Fibroblast of mammary gland (primary cell): ENCODE data around the gene LRRC8D.
"Not testable (repeated sequence)": the region's sequence is repeated elsewhere in the genome, so short reads cannot be mapped to it uniquely, and the experiment has no call there.

Source experiments
- DNase-seq: peaks from one replicate; pipeline ENCODE4 v3.0.0-alpha.2; 2010; ENCODE audit warnings: low read depth
- H3K4me3 ChIP-seq: 2 replicates; pipeline ENCODE4 v1.5.1; 2011; ENCODE audit warnings: low read depth, mild to moderate bottlenecking, low read length, moderate library complexity; ENCODE audit not compliant: control insufficient read depth
- CTCF ChIP-seq: conservative IDR thresholded peaks from 2 replicates; pipeline ENCODE4 v1.5.1; 2011; ENCODE audit warnings: low read depth, low read length, inconsistent platforms; ENCODE audit not compliant: control insufficient read depth, insufficient read depth

Gene LRRC8D

GRCh38 chr1:89786628-89787214 lies 34.1 kb upstream of the LRRC8D start:
- no peak for TF ChIP-seq CTCF
- DNase-seq, result no peak
- no peak overlapping the region for H3K4me3 ChIP-seq

- no peak overlapping the region for H3K4me3 ChIP-seq
- peak; percentile 19 for DNase-seq
- no peak for TF ChIP-seq CTCF
Observed at GRCh38 chr1:89790592-89790991, 30.2 kb upstream of the LRRC8D start.

GRCh38 chr1:89791064-89791726 lies 29.6 kb upstream of the LRRC8D start:
- no peak for DNase-seq
- no peak for TF ChIP-seq CTCF

GRCh38 chr1:89794406-89794805 lies 26.4 kb upstream of the LRRC8D start:
- no peak overlapping the region for H3K4me3 ChIP-seq
- no peak for TF ChIP-seq CTCF
- DNase-seq, result no peak

More at GRCh38 chr1:89791064-89791726, 29.6 kb upstream of the LRRC8D start:
- H3K4me3 ChIP-seq, result no peak overlapping the region

- DNase-seq, H3K4me3 ChIP-seq: not testable (repeated sequence)
Observed at GRCh38 chr1:89795571-89795970, 25.3 kb upstream of the LRRC8D start.

- not testable (repeated sequence) for DNase-seq, H3K4me3 ChIP-seq
Observed at GRCh38 chr1:89797876-89798275, 23.0 kb upstream of the LRRC8D start.

- H3K4me3 ChIP-seq, result no peak overlapping the region
- no peak for DNase-seq
- TF ChIP-seq CTCF, result no peak
Observed at GRCh38 chr1:89799495-89799894, 21.3 kb upstream of the LRRC8D start.
